GM12891 (cell line): ENCODE measurements around the gene SZT2.

Experiments used
- POLR2A ChIP-seq: IDR thresholded peaks from 2 replicates; pipeline ENCODE4 v1.6.1; 2011; ENCODE audit warnings: low read depth, low read length, control low read depth
- POLR2AphosphoS5 ChIP-seq: IDR thresholded peaks from 2 replicates; pipeline ENCODE4 v1.6.1; 2011; ENCODE audit warnings: low read depth, low read length, control low read depth
- SPI1 ChIP-seq: IDR thresholded peaks from 2 replicates; pipeline ENCODE4 v1.6.1; 2011; ENCODE audit warnings: low read depth, low read length, control low read depth

DNA sequence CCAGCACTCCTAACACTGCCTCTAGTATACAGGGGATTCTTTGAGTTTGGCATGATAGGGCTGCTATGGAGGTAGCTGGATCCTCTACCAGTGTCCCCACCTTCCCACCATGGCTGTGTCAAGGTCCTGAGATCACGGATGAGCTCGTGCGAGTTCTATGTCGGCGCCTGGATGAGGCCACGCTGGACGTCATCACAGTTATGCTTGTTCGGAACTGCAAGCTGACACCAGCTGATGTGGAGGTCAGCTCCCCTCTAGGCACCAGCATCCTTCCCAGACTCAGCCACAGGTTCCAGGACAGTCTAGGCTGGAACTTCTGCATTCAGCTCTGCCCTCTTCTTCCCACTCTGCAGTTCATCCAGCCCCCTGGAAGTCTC, 48.9 kb downstream of the SZT2 start:
- no peak for TF ChIP-seq SPI1
- TF ChIP-seq POLR2A = no peak
- no peak for TF ChIP-seq POLR2AphosphoS5
